Ovary (tissue), 9 donors: Measurements from ENCODE around the gene BARHL1. TPM values are rescaled to one million over a fixed set of nuclear protein-coding genes. Genes with fewer than 3 reads are reported as not detected.

ENCODE experiments used
- DNase-seq, 5 donors: peaks; one replicate each; pipeline ENCODE4 v3.0.0-alpha.2; 2019 to 2020
- H3K27ac ChIP-seq, 2 donors: fragments of 200-600 bp; one replicate each; pipeline versions ENCODE4 v1.5.1 to v1.8.0; 2019 to 2022
- H3K27me3 ChIP-seq: fragments of 200-600 bp; one replicate; pipeline ENCODE4 v1.8.0; 2022
- H3K36me3 ChIP-seq: fragments of 200-600 bp; sonication (generic); one replicate; pipeline ENCODE4 v1.5.1; 2019
- H3K4me1 ChIP-seq: one replicate; pipeline ENCODE4 v1.8.1; 2013; ENCODE audit warnings: mild to moderate bottlenecking, moderate library complexity; ENCODE audit not compliant: insufficient read depth
- H3K4me3 ChIP-seq: fragments of 200-600 bp; sonication (generic); one replicate; pipeline ENCODE4 v1.5.1; 2017
- H3K9me3 ChIP-seq, 2 donors: fragments of 200-600 bp in 1 of 2; sonication (generic) in 1 of 2; one replicate each; pipeline versions ENCODE4 v1.5.1 to v1.8.1; 2013 to 2019; ENCODE audit warnings: mild to moderate bottlenecking in 1 of 2, moderate library complexity in 1 of 2
- CTCF ChIP-seq, 3 donors: fragments of 450-650 bp in 2 of 3; fragments of 200-600 bp in 1 of 3; IDR thresholded peaks; one replicate each; pipeline versions ENCODE4 v1.5.1 to v1.8.0; 2016 to 2022; ENCODE audit warnings: antibody characterized with exemption in 3 of 3, mild to moderate bottlenecking in 1 of 3
- EP300 ChIP-seq: sonication (generic); formaldehyde crosslinking; IDR thresholded peaks from one replicate; pipeline ENCODE4 v1.6.1; 2017; ENCODE audit warnings: antibody characterized with exemption
- POLR2A ChIP-seq: fragments of 450-650 bp; IDR thresholded peaks from one replicate; pipeline ENCODE4 v1.6.1; 2017; ENCODE audit warnings: antibody characterized with exemption, mild to moderate bottlenecking, moderate library complexity
- WGBS, 3 donors: extraction: QIAGEN DNeasy Blood & Tissue Kit in 1 of 3; methylation state at CpG; one replicate each; pipeline versions ENCODE4 v1.1.5 to v1.1.7; 2013 to 2017; 5-methylcytosine and 5-hydroxymethylcytosine counted together
- intact Hi-C, 4 donors: fragments of 100-400 bp; cut with DNase I; formaldehyde crosslinking; loops; one replicate each; pipeline versions ENCODE4 v1.11.0 to v1.15.1; 2022 to 2023
- polyA plus RNA-seq, 2 donors: library from polyadenylated mRNA; stranded (reverse); fragments of 200-250 nt in 1 of 2; fragments of 350-450 nt in 1 of 2; fragmentation: Illumina TruSeq in 1 of 2; extraction: RNeasy Lipid Tissue Mini Kit (QIAGEN cat#74804) in 1 of 2; gene quantifications; one replicate each; pipeline ENCODE4 v1.2.3, GENCODE V29; 2013 to 2014
- total RNA-seq, 7 donors: library from RNA; depleted of rRNA in 2 of 7; stranded (reverse); fragments of >200 nt in 2 of 7; fragmentation: NEBNext Ultra II Directional in 3 of 7; extraction: Animal tissue kit (Norgen Biotek cat#: 25700) in 3 of 7; gene quantifications; one replicate each; pipeline versions ENCODE4 v1.1.0 to v1.2.4, GENCODE V29; 2016 to 2023
- donor health status: DM: no; HTN: no; CAD: no; lungs with moderate emphysema.
- donor health status: DM: no; HTN: no; CAD: no.
- donor health status: Bipolar disorder and iron deficiency.
- donor health status: DM: yes; HTN: yes; CAD: no.
- donor health status: DM: no; HTN: no; CAD: no.
- donor health status: DM: yes; HTN: yes; CAD: no.

Gene BARHL1
- total and polyA plus RNA-seq, 9 donors, result not detected

GRCh38 chr9:132637801-132638200 lies 55.4 kb downstream of the BARHL1 start:
- Histone ChIP-seq H3K36me3 (no peaks in the 10 kb centered on the region), H3K4me1 (no peaks in the 10 kb centered on the region), H3K4me3 (no peak overlapping the region), H3K9me3 (no peaks in the 10 kb centered on the region), H3K27me3 (no peaks in the 10 kb centered on the region), H3K27ac (no peak overlapping the region)
- DNase-seq, result no peak
- WGBS, 3 donors, result 91 to 93% (median 91%) methylated on average over 12 of the region's 12 CpGs
- TF ChIP-seq CTCF (IDR thresholded peaks at IDR 0.05) (no peak), POLR2A (no peak), EP300 (no peak)
- intact Hi-C loops, result no loop called here

- Histone ChIP-seq H3K4me3 (no peak overlapping the region), H3K36me3 (no peaks in the 10 kb centered on the region), H3K4me1 (no peaks in the 10 kb centered on the region), H3K27ac (no peak overlapping the region), H3K9me3 (no peaks in the 10 kb centered on the region), H3K27me3 (no peaks in the 10 kb centered on the region)
- 88 to 91% (median 90%) methylated on average over 5 of the region's 5 CpGs for WGBS, 3 donors
- no peak for DNase-seq
- TF ChIP-seq EP300 (no peak), POLR2A (no peak), CTCF (IDR thresholded peaks at IDR 0.05) (no peak)
- intact Hi-C loops, result no loop called here
Observed at GRCh38 chr9:132638240-132638639, 55.8 kb downstream of the BARHL1 start.

- Histone ChIP-seq H3K4me1 (no peaks in the 10 kb centered on the region), H3K36me3 (no peaks in the 10 kb centered on the region), H3K27ac (no peak overlapping the region), H3K4me3 (no peak overlapping the region), H3K9me3 (no peaks in the 10 kb centered on the region), H3K27me3 (no peaks in the 10 kb centered on the region)
- 83 to 91% (median 83%) methylated on average over 5 of the region's 5 CpGs for WGBS, 3 donors
- DNase-seq, result no peak
- intact Hi-C loops, result no loop called here
- TF ChIP-seq CTCF (IDR thresholded peaks at IDR 0.05) (no peak), POLR2A (no peak), EP300 (no peak)
Observed at GRCh38 chr9:132639322-132639721, 56.9 kb downstream of the BARHL1 start.

Other genes starting within 250 kb of the BARHL1 start
- gene SETX, start 227.6 kb upstream of the BARHL1 start, total RNA-seq, result 10 to 100 TPM; 31.8 to 51.9 (median 42.5) TPM
- 10 to 100 TPM; 19.9 to 28.1 TPM for gene SETX, start 227.6 kb upstream of the BARHL1 start, polyA plus RNA-seq
- gene TTF1, start 175.8 kb upstream of the BARHL1 start, total RNA-seq, result 10 to 100 TPM; 10.1 to 15.3 (median 12.1) TPM
- gene TTF1, start 175.8 kb upstream of the BARHL1 start, polyA plus RNA-seq, result 10 to 100 TPM; 11.8 to 15.0 TPM
- 10 to 100 TPM in 1 of 7 donors, under 1 TPM in 3, not detected in 3; 0.37 to 13.8 (median 0.71) TPM for gene CFAP77, start 172.4 kb upstream of the BARHL1 start, total RNA-seq
- gene CFAP77, start 172.4 kb upstream of the BARHL1 start, polyA plus RNA-seq, result under 1 TPM in 1 of 2 donors, not detected in 1; 0.11 TPM
- 10 to 100 TPM in 6 of 7 donors, 1 to 10 TPM in 1; 9.7 to 19.6 (median 16.4) TPM for gene DDX31, start 87.4 kb downstream of the BARHL1 start, total RNA-seq
- gene DDX31, start 87.4 kb downstream of the BARHL1 start, polyA plus RNA-seq, result 10 to 100 TPM; 10.6 to 11.0 TPM
- gene GTF3C4, start 87.9 kb downstream of the BARHL1 start, total RNA-seq, result 10 to 100 TPM in 6 of 7 donors, 1 to 10 TPM in 1; 9.8 to 19.4 (median 17.8) TPM
- 10 to 100 TPM in 1 of 2 donors, 1 to 10 TPM in 1; 7.0 to 14.6 TPM for gene GTF3C4, start 87.9 kb downstream of the BARHL1 start, polyA plus RNA-seq